IgD-negative memory B cell (primary cell): ENCODE measurements around the gene XPO5. TPM values are rescaled to one million over a fixed set of nuclear protein-coding genes. Genes with fewer than 3 reads are reported as not detected.

Source experiments
- H3K27ac Mint-ChIP-seq, 3 donors: one replicate each; pipeline ENCODE4 v1.8.0; 2020 to 2022; ENCODE audit warnings: mild to moderate bottlenecking in 3 of 3, mixed read lengths in 3 of 3, moderate library complexity in 1 of 3
- H3K27me3 Mint-ChIP-seq: one replicate; pipeline ENCODE4 v1.8.0; 2021; ENCODE audit warnings: mixed read lengths
- H3K36me3 Mint-ChIP-seq: one replicate; pipeline ENCODE4 v1.8.0; 2020; ENCODE audit warnings: mild to moderate bottlenecking, mixed read lengths
- H3K4me1 Mint-ChIP-seq, 3 donors: one replicate each; pipeline ENCODE4 v1.8.0; 2020 to 2022; ENCODE audit warnings: mixed read lengths in 3 of 3, mild to moderate bottlenecking in 1 of 3
- H3K4me3 Mint-ChIP-seq, 4 donors: one replicate each; pipeline ENCODE4 v1.8.0; 2020 to 2022; ENCODE audit warnings: mild to moderate bottlenecking in 4 of 4, mixed read lengths in 4 of 4, moderate library complexity in 3 of 4
- H3K9me3 Mint-ChIP-seq, 3 donors: one replicate each; pipeline ENCODE4 v1.8.0; 2020 to 2021; ENCODE audit warnings: mixed read lengths in 3 of 3, mild to moderate bottlenecking in 1 of 3
- polyA plus RNA-seq: library from polyadenylated mRNA; unstranded; fragments of 300-500 nt; fragmentation: Illumina TruSeq; gene quantifications from one replicate; pipeline ENCODE4 v1.2.3, GENCODE V29; 2021

XPO5 gene
- polyA plus RNA-seq, 1 donor from 2014 or later = 7.7 TPM

- H3K4me1 Mint-ChIP-seq = peaks cover 0 to 9% (median 5%) of the 10 kb centered on the region in 3 donors
Observed at GRCh38 chr6:43491750-43492661, 83.8 kb downstream of the XPO5 start.

GRCh38 chr6:43490523-43490939 is 85.3 kb downstream of the XPO5 start:
- Mint-ChIP-seq H3K27me3 (no peaks in the 10 kb centered on the region), H3K27ac (peak overlapping the region in 1 of 3 donors; percentile 51), H3K4me1 (peaks cover 0 to 9% (median 5%) of the 10 kb centered on the region in 3 donors), H3K9me3 (no peaks in the 10 kb centered on the region), H3K36me3 (peaks cover 4% of the 10 kb centered on the region), H3K4me3 (no peak overlapping the region)

More at GRCh38 chr6:43491750-43492661, 83.8 kb downstream of the XPO5 start:
- no peaks in the 10 kb centered on the region for H3K9me3 Mint-ChIP-seq
- H3K27me3 Mint-ChIP-seq = no peaks in the 10 kb centered on the region
- H3K27ac Mint-ChIP-seq = no peak overlapping the region
- H3K36me3 Mint-ChIP-seq = peaks cover 4% of the 10 kb centered on the region
- no peak overlapping the region for H3K4me3 Mint-ChIP-seq

- no peak overlapping the region for H3K4me3 Mint-ChIP-seq
- H3K36me3 Mint-ChIP-seq = peaks cover 4% of the 10 kb centered on the region
- H3K27ac Mint-ChIP-seq = peak overlapping the region in 1 of 3 donors; percentile 51
- no peaks in the 10 kb centered on the region for H3K27me3 Mint-ChIP-seq
- no peaks in the 10 kb centered on the region for H3K9me3 Mint-ChIP-seq
- H3K4me1 Mint-ChIP-seq = peaks cover 0 to 8% (median 6%) of the 10 kb centered on the region in 3 donors
Observed at GRCh38 chr6:43489277-43490072, 86.4 kb downstream of the XPO5 start.

- H3K4me1 Mint-ChIP-seq = peaks cover 0 to 8% (median 6%) of the 10 kb centered on the region in 3 donors
- H3K4me3 Mint-ChIP-seq = no peak overlapping the region
- no peaks in the 10 kb centered on the region for H3K9me3 Mint-ChIP-seq
- H3K27me3 Mint-ChIP-seq = no peaks in the 10 kb centered on the region
- no peak overlapping the region for H3K27ac Mint-ChIP-seq
- H3K36me3 Mint-ChIP-seq = peaks cover 4% of the 10 kb centered on the region
Observed at GRCh38 chr6:43488667-43489276, 87.1 kb downstream of the XPO5 start.

GRCh38 chr6:43481591-43482236 is 94.1 kb downstream of the XPO5 start:
- Mint-ChIP-seq H3K27me3 (no peaks in the 10 kb centered on the region), H3K9me3 (no peaks in the 10 kb centered on the region), H3K27ac (peak overlapping the region in 1 of 3 donors; percentile 54), H3K4me1 (peaks cover 22 to 40% (median 30%) of the 10 kb centered on the region in 3 donors), H3K4me3 (peak overlapping the region in 1 of 4 donors; percentile 54), H3K36me3 (no peaks in the 10 kb centered on the region)

GRCh38 chr6:43481075-43481474 is 94.8 kb downstream of the XPO5 start:
- H3K4me3 Mint-ChIP-seq = peak overlapping the region in 1 of 4 donors; percentile 40
- no peaks in the 10 kb centered on the region for H3K9me3 Mint-ChIP-seq
- peak overlapping the region in 2 of 3 donors; percentile 19 to 76 for H3K27ac Mint-ChIP-seq
- H3K27me3 Mint-ChIP-seq = no peaks in the 10 kb centered on the region
- no peaks in the 10 kb centered on the region for H3K36me3 Mint-ChIP-seq
- peaks cover 24 to 42% (median 30%) of the 10 kb centered on the region in 3 donors for H3K4me1 Mint-ChIP-seq

- Mint-ChIP-seq H3K4me1 (peaks cover 23 to 38% (median 24%) of the 10 kb centered on the region in 3 donors), H3K9me3 (no peaks in the 10 kb centered on the region), H3K36me3 (no peaks in the 10 kb centered on the region), H3K27me3 (no peaks in the 10 kb centered on the region), H3K27ac (peak overlapping the region; percentile 90 to 99 (median 94)), H3K4me3 (peak overlapping the region; percentile 90 to 99 (median 95))
Observed at GRCh38 chr6:43478008-43478372, 97.8 kb downstream of the XPO5 start.

GRCh38 chr6:43477235-43478007 is 98.4 kb downstream of the XPO5 start, which contains the start of gene TJAP1:
Gene TJAP1 (plus strand): TSS chr6:43477570. CDS start chr6:43499002, 21,432 bp downstream.
- H3K4me3 Mint-ChIP-seq = peak within 1 kb of the TSS; percentile 90 to 99 (median 95)
- H3K4me1 Mint-ChIP-seq = peaks cover 23 to 38% (median 23%) of the 10 kb centered on the region in 3 donors
- no peaks in the 10 kb centered on the region for H3K27me3 Mint-ChIP-seq
- no peaks in the 10 kb centered on the region for H3K9me3 Mint-ChIP-seq
- H3K36me3 Mint-ChIP-seq = no peaks in the 10 kb centered on the region
- H3K27ac Mint-ChIP-seq = peak within 1 kb of the TSS; percentile 90 to 99 (median 94)

GRCh38 chr6:43476746-43477145 is 99.1 kb downstream of the XPO5 start:
- H3K4me3 Mint-ChIP-seq = peak overlapping the region; percentile 90 to 99 (median 95)
- H3K9me3 Mint-ChIP-seq = no peaks in the 10 kb centered on the region
- H3K27me3 Mint-ChIP-seq = peaks cover under 1% of the 10 kb centered on the region
- no peaks in the 10 kb centered on the region for H3K36me3 Mint-ChIP-seq
- H3K4me1 Mint-ChIP-seq = peaks cover 19 to 34% (median 21%) of the 10 kb centered on the region in 3 donors
- H3K27ac Mint-ChIP-seq = peak overlapping the region; percentile 90 to 99 (median 94)

GRCh38 chr6:43475516-43475915 is 100.3 kb downstream of the XPO5 start:
- peaks cover 19 to 29% (median 23%) of the 10 kb centered on the region in 3 donors for H3K4me1 Mint-ChIP-seq
- H3K9me3 Mint-ChIP-seq = no peaks in the 10 kb centered on the region
- H3K27ac Mint-ChIP-seq = peak overlapping the region in 1 of 3 donors; percentile 10
- H3K4me3 Mint-ChIP-seq = peak overlapping the region in 1 of 4 donors; percentile 75
- no peaks in the 10 kb centered on the region for H3K36me3 Mint-ChIP-seq
- peaks cover 7% of the 10 kb centered on the region for H3K27me3 Mint-ChIP-seq

- peaks cover 9 to 10% (median 10%) of the 10 kb centered on the region in 3 donors for H3K4me1 Mint-ChIP-seq
- H3K4me3 Mint-ChIP-seq = no peak overlapping the region
- no peaks in the 10 kb centered on the region for H3K9me3 Mint-ChIP-seq
- H3K27ac Mint-ChIP-seq = no peak overlapping the region
- H3K36me3 Mint-ChIP-seq = no peaks in the 10 kb centered on the region
- peaks cover 18% of the 10 kb centered on the region for H3K27me3 Mint-ChIP-seq
Observed at GRCh38 chr6:43472515-43472914, 103.3 kb downstream of the XPO5 start.
